ENCODE data around the gene TMC6.

- TF ChIP-seq, protein P1, sequence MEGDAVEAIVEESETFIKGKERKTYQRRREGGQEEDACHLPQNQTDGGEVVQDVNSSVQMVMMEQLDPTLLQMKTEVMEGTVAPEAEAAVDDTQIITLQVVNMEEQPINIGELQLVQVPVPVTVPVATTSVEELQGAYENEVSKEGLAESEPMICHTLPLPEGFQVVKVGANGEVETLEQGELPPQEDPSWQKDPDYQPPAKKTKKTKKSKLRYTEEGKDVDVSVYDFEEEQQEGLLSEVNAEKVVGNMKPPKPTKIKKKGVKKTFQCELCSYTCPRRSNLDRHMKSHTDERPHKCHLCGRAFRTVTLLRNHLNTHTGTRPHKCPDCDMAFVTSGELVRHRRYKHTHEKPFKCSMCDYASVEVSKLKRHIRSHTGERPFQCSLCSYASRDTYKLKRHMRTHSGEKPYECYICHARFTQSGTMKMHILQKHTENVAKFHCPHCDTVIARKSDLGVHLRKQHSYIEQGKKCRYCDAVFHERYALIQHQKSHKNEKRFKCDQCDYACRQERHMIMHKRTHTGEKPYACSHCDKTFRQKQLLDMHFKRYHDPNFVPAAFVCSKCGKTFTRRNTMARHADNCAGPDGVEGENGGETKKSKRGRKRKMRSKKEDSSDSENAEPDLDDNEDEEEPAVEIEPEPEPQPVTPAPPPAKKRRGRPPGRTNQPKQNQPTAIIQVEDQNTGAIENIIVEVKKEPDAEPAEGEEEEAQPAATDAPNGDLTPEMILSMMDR (IDR thresholded peaks at IDR 0.05), result no peak
- TF ChIP-seq POLR2AphosphoS5 (IDR thresholded peaks at IDR 0.05) (no peak), POLR2A (IDR thresholded peaks at IDR 0.05) (no peak)
These were observed 3.2 kb downstream of the TMC6 start for GRCh38 chr17:78125138-78125913.
